MV-4-11 (cell line): ENCODE measurements around the gene KRTAP5-8.
"Not testable (repeated sequence)": the region's sequence is repeated elsewhere in the genome, so short reads cannot be mapped to it uniquely, and the experiment has no call there.

ENCODE experiments used
- DNase-seq: peaks from one replicate; lab custom pipeline; 2025; lab: John Stamatoyannopoulos, UW

KRTAP5-8 gene

DNA sequence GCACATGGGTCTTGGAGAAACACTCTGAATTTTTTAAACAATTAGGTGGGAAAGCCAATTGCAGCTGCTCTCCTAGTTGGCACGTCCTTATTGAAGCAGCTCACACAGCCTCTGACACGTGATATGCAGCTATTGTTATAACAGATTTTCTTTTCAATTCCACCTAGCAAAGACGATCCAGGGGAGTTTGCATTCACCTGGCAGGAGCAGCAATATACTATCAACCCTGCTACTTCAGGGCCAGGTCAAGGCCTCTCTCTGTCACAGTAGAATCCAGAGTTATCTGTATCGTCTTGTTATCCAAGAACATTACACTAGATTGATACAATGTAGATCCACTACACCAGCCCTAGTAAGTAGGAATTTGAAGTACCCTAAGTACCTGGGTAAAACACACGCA is 36.6 kb downstream of the KRTAP5-8 start:
- DNase-seq: no peak

DNA sequence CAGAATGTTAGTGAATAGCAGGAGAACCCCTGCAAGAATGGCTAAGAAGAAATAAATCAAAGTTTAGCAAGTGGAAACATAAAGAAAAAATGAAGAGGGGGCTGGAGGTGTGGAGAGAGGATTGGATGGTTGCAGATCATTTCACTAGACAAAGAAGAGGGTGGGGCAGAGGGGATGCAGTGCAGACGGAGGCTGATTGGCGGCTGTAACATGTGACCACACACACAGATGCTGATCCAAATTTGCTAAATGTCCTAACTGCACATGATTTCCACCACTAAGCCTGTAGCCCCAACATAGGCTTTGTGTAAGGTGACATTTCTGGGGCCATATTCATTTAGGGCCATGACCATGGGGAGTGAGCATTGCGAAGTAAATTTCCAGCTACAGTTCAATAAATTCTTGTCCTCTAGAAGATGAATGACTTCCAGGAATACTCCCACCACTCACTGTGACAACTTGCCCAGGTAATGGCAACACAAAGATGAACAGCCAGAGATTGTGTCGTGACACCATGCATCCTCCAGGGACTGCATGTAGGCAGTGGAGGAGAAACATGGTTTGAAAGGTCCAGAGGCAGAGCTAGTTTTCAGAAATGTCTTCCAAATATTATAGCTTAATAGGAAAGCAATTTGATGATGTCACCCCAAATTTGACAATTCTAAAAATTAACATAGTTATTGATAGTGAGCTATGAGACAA is 38.0 kb downstream of the KRTAP5-8 start:
- no peak for DNase-seq

DNA sequence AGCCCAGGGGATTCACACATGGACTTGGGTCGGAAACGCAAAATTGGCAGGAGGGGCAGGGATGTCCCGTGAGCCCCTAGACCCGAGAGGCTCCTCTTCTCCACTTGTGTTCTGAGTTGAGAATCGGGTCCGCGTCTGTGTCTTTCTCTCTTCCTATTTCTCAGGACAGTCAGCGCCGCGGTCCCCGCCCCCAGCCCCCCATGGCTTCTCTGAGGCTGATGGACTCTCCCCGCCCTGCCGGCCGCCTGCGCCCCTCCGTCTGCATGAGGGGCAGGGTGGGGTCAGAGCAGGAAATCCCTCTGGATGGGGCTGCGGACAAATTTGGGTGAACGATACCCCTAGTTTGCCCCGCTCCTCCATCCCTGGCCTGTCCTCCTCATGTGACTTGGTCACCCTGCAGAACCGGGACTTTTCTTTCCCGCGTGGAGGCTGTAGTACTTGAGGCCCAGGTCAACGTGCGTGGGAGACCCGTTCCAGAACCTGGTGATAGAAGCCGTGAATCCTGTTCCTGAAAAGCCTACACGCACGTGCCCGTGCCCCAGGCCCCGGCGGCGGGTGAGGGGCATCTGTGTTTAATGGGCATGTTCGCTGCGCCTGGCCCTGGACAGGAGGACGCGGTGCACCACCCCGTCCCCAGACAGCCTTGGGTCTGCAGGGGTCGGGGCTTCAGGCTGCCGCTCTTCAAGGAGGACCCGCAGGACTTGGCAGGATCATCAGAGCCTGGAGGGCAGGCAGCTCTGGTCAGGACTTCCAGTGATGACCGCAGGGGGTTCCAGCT is 39.1 kb downstream of the KRTAP5-8 start:
- not testable (repeated sequence) for DNase-seq

DNA sequence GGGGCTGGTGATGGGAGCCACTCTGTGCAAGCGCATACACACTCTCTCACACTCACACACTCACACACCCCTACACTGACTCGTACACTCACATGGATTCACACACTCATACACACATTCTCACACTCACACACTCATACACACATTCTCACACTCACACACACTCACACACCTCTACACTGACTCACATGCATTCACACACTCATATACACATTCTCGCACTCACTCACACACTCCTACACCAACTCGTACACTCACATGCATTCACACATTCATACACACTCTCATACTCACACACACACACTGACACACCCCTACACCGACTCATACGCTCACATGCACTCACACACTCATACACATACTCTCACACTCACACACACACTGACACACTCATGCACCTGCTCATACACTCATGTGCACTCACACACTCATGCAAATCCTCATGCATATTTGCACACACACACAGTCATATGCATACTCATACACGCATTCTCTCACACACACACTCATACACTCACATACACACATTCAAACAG is 39.7 kb downstream of the KRTAP5-8 start:
- no peak for DNase-seq

DNA sequence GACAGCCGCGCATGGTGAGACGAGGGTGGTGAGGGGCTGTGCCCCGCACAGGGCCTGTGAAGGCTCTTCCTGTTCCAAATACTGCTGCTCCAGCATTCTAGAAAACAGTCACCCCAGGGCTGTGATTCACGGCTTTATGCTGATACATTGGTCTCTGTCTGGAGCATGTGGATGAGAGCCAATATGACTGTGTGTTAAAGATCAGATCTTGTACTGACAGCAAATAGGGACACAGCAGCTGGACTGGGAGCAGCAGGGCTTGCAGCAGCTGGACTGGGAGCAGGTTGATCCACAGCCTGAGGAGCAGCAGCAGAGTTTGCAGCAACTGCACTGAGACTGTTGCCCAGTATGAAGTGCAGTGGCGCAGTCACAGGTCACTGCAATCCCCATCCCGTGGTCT is 41.7 kb downstream of the KRTAP5-8 start:
- DNase-seq: not testable (repeated sequence)

DNA sequence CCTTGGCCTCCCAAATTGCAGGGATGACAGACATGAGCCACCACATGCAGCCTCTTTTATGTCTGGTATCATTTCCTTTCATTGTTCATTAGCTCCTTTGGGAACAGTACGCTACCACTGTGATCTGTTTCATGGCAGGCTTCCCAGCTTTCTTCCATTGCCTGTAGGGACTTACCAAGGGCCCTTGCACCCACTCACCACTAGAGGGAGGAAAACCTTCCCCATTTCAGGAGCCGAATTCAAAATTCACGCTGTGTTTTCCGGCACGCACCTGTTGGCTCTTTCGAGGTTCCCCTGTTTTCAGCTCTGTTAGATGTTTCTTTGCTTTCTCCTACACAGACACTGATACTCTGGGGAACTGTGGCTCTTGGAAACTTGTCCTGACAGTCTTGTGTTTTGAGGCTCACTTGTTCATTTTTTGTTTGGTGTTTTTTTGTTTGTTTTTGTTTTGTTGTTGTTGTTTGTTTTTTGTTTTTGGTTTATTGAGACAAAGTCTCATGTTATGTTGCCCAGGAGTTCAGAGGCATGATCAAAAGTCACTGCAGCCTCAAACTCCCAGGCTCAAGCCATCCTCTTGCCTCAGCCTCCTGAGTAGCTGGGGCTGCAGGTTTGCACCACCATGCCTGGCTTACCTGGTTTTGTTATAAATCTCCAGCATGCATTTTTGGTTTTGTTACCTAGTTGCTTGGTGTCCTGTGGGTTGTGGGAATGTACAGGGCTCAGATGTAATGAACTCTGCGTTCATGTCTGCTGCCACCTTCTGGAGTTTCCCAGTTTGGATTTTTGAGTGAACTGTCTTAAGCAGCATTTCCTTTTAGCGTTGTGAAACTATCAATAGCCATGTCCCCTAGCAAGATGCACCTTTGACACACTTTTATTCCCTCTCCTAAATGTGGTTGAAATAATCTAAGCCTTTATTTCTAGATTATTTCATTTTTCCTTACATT is 42.5 kb downstream of the KRTAP5-8 start:
- DNase-seq: peak; percentile 21

DNA sequence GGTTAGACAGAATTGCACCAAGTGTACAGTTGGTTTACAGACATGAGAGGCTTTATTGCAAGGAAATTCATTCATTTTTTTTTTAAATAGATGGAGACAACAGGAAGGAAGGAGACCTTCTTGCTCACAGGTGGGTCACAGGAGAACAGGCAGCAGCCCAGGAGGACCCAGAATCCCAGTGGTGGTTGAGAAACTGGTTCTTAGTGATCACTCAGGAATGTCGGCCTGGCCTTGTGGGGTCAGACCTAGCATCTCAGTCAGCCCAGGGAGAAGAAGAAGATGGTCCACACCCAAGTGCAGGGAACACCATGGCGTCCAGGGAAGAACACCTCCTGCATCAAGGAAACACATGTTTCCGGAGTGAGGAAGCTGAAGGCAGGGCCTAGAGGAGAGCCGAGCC is 44.0 kb downstream of the KRTAP5-8 start:
- DNase-seq: no peak

DNA sequence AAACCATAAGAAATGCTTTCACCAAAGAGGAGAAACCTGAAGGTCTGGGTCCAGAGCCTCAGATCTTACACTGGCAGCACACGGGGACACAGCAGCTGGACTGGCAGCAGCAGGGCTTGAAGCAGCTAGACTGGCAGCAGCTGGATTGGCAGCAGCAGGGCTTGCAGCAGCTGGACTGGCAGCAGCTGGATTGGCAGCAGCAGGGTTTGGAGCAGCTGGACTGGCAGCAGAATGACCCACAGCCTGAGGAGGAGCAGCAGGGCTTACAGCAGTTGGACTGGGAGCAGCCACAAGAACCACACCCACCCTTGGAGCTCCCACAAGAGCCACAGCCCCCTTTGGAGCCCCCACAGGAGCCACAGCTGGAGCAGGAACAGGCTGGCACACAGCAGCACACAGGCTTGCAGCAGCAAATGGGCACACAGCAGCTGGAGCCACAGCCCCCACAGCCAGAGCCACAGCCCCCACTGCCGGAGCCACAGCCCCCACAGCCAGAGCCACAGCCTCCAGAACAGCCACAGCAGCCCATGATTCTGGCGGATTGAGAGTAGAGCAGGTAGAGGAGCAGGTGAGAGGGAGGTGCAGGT is 44.6 kb downstream of the KRTAP5-8 start, which contains the start of gene KRTAP5-11:
Gene KRTAP5-11 (minus strand): TSS at position 567 of the 587 bp plus-strand sequence. CDS start 38 bp downstream, at position 529.
- DNase-seq: peak; percentile 24

DNA sequence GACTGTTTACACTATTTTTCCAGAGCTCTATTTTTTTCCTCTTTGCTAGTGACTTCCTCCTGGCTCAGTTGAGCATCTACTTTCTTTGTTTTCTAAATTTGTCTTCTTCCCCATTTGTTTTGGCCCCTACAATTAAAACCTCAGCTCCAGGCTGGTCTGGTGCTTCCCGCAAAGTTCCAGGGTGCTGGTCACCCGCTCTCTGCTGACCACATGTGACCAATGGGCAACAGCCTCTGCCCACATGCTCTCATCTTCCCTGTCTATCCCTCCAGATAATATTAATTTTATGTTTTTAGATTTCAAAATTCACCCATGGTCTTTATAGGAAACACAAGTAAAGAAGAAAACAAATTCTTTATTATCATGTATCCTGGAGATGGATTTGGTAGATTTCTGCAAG is 45.1 kb downstream of the KRTAP5-8 start:
- DNase-seq: not testable (repeated sequence)

DNA sequence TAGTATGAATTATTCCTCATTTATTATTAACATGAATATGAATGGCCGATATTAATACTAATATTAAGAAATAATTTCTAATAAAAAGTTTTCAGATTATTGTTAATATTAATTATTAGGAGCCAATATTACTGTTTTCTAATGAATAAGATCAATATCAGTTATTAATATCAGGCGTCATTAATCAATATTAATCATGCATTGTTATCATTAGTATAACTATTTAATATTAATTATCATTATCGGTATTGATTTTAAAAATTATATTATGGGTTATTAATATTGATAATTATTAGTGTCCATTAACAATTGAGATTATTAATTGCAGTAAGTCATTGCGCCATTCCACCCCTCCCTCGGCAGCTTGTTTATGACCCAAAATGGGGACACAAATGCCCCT is 47.8 kb downstream of the KRTAP5-8 start:
- not testable (repeated sequence) for DNase-seq

DNA sequence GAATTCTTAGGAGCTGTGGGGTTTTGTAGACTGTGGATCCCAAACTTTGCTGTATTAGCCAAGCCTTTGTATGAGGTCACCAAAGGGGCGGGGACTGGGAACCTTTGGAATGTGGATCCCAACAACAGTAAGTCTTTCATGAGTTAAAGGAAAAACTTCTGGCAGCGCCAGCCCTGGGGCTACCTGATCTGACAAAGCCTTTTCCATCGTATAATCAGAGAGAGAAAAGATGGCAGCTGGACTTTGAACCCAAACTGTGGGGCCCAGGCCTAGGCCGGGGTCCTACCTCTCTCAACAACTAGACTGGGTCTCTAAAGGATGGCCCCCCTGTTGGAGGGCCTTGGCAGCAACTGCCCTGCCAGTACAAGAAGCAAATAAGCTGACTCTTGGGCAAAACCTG is 50.5 kb downstream of the KRTAP5-8 start:
- DNase-seq: not testable (repeated sequence)
